Measurements from ENCODE around the gene EFCAB14. TPM values are rescaled to one million over a fixed set of nuclear protein-coding genes. Genes with fewer than 3 reads are reported as not detected.

Gene EFCAB14
- total and polyA plus RNA-seq, 2 of the 4 experiments (the other 2 are of a cell fraction), result 28.6 to 43.0 TPM

DNA sequence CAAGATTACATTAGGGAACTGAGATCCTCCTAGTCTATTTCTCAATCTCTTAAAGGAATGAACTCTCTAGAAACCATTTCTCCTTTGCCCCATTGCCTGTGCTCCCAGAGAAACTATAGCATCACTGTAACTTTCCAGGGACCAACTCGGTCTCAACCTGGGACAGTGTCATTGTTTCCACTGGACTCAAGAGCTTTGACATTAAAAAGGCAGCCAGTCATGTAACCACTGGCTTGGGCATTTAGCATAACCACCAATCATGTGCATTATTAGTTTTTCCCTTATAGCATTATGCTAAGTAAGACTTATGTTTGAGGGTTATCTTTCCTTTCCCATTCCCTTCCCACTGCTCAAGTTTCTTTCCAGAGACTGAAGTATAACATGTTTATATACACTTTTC is 29.0 kb downstream of the EFCAB14 start:
- ATAC-seq (ENCODE audit: low read depth), result no peak
- no peaks in the 10 kb centered on the region for H3K9me3 ChIP-seq (ENCODE audit: control insufficient read depth, insufficient read depth, low read length)

More for the DNA sequence above, 29.0 kb downstream of the EFCAB14 start:
- Histone ChIP-seq H3K9me1 (ENCODE audit: insufficient read depth, low read length) (peaks cover 4% of the 10 kb centered on the region; the same call in 1 of the 2 replicates), H3K23ac (ENCODE audit: low read depth, low read length) (no peak overlapping the region), H3K4me1 (ENCODE audit: control insufficient read depth, insufficient read depth, low read length) (0 out of 2 replicates have a peak, but pooled peaks cover 4% of the 10 kb centered on the region), H2BK120ac (ENCODE audit: low read depth, low read length) (no peak overlapping the region), H2BK15ac (ENCODE audit: low read depth, low read length) (no peak overlapping the region), H2AK9ac (replicated peaks; ENCODE audit: low read depth, low read length, poor library complexity) (no peak overlapping the region), H4K20me1 (ENCODE audit: insufficient read depth, low read length) (no peaks in the 10 kb centered on the region), H2AK5ac (ENCODE audit: low read depth, low read length) (no peak overlapping the region), H3K14ac (replicated peaks; ENCODE audit: low read depth, low read length) (no peak overlapping the region), H3K36me3 (ENCODE audit: control insufficient read depth, insufficient read depth, low read length) (peaks cover 33% of the 10 kb centered on the region), H3K4me3 (ENCODE audit: insufficient read depth, low read depth, low read length) (no peak overlapping the region), H2BK20ac (ENCODE audit: low read depth, low read length) (no peak overlapping the region), H3K4me2 (ENCODE audit: low read depth, low read length) (no peak overlapping the region), H3K18ac (ENCODE audit: low read depth, low read length) (no peak overlapping the region), H3K79me1 (ENCODE audit: low read depth in 1 of 2, low read length in 2 of 2) (peaks cover 10 to 19% of the 10 kb centered on the region in 2 experiments; a peak in 3 of 4 replicates), H3K4ac (ENCODE audit: low read depth, low read length) (no peak overlapping the region), H3K56ac (ENCODE audit: extremely low read depth, insufficient read depth, low read length) (no peak overlapping the region), H2AFZ (replicated peaks; ENCODE audit: low read length, poor library complexity) (no peak overlapping the region), H4K5ac (ENCODE audit: low read depth, low read length) (no peak overlapping the region), H4K8ac (ENCODE audit: low read depth in 2 of 2, low read length in 2 of 2) (no peak overlapping the region), H2BK5ac (ENCODE audit: low read depth, low read length, poor library complexity, severe bottlenecking) (no peak overlapping the region), H3K9ac (ENCODE audit: low read depth, low read length) (no peak overlapping the region), H3K27me3 (ENCODE audit: control insufficient read depth, insufficient read depth, low read length) (no peaks in the 10 kb centered on the region), H4K91ac (ENCODE audit: insufficient read depth, low read depth, low read length) (no peak overlapping the region), H3K27ac (ENCODE audit: insufficient read depth, low read length) (no peak overlapping the region)
- in situ Hi-C loops (cut with MboI; ENCODE audit: low sequenced_read_pairs), result no loop called here
- dilution Hi-C loops (cut with HindIII; ENCODE audit: low sequenced_read_pairs, unreplicated experiment), result no loop called here
- intact Hi-C loops (cut with micrococcal nuclease), result no loop called here
- no TSS peak for BruUV-seq (replicated peaks)
- POLR2A ChIA-PET (ENCODE audit: unreplicated experiment), result no interaction called here
- no peak for DNase-seq
- CTCF ChIA-PET, result no interaction called here
- 100% methylated on average over 1 of the region's 1 CpG; no CpG with 5 or more reads in 1 of the 2 experiments for WGBS, 2 experiments (ENCODE audit: extremely low coverage in 2 of 2, insufficient read length in 1 of 2)
- TF ChIP-seq NFE2L2 (IDR thresholded peaks at IDR 0.05; ENCODE audit: low read depth, low read length) (no peak), BHLHE40 (IDR thresholded peaks at IDR 0.05; ENCODE audit: low read depth, low read length) (no peak), RAD21 (IDR thresholded peaks at IDR 0.05; ENCODE audit: low read length) (no peak), RCOR1 (IDR thresholded peaks at IDR 0.05; ENCODE audit: insufficient replicate concordance, low read length) (no peak), MAZ (IDR thresholded peaks at IDR 0.05; ENCODE audit: borderline replicate concordance, low read depth, low read length) (no peak), MXI1 (IDR thresholded peaks at IDR 0.05; ENCODE audit: borderline replicate concordance, low read depth, low read length) (no peak), FOS (IDR thresholded peaks at IDR 0.05; ENCODE audit: low read depth, low read length) (no peak), ELK1 (IDR thresholded peaks at IDR 0.05; ENCODE audit: borderline replicate concordance, low read depth, low read length) (no peak), CHD1 (IDR thresholded peaks at IDR 0.05; ENCODE audit: low read depth, low read length) (no peak), RFX5 (IDR thresholded peaks at IDR 0.05; ENCODE audit: low read depth, low read length) (no peak)
- TF ChIP-seq, protein P1, sequence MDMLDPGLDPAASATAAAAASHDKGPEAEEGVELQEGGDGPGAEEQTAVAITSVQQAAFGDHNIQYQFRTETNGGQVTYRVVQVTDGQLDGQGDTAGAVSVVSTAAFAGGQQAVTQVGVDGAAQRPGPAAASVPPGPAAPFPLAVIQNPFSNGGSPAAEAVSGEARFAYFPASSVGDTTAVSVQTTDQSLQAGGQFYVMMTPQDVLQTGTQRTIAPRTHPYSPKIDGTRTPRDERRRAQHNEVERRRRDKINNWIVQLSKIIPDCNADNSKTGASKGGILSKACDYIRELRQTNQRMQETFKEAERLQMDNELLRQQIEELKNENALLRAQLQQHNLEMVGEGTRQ (IDR thresholded peaks at IDR 0.05; ENCODE audit: low read depth, low read length), result no peak

Data from IMR-90 (cell line).